GM18505 (cell line): ENCODE data around the gene KRTAP10-4.
"Not testable (repeated sequence)": the region's sequence is repeated elsewhere in the genome, so short reads cannot be mapped to it uniquely, and the experiment has no call there.

Experiments
- ATAC-seq: cut with Tn5 transposase; IDR thresholded peaks from one replicate; pipeline ENCODE4 v1.9.1; 2021; ENCODE audit not compliant: unreplicated experiment
- POLR2A ChIP-seq: IDR thresholded peaks from 4 replicates; pipeline ENCODE4 v1.6.1; 2011; ENCODE audit warnings: borderline replicate concordance; ENCODE audit not compliant: insufficient read depth, insufficient read length; ENCODE audit errors: extremely low read depth

Gene KRTAP10-4

GRCh38 chr21:44573630-44574456 lies at the start of gene KRTAP10-4:
Gene KRTAP10-4 (plus strand): TSS chr21:44573729. CDS start chr21:44573759, 30 bp downstream.
- not testable (repeated sequence) for ATAC-seq

GRCh38 chr21:44524414-44525371 lies 48.8 kb upstream of the KRTAP10-4 start:
- ATAC-seq = no peak
- TF ChIP-seq POLR2A = no peak

DNA sequence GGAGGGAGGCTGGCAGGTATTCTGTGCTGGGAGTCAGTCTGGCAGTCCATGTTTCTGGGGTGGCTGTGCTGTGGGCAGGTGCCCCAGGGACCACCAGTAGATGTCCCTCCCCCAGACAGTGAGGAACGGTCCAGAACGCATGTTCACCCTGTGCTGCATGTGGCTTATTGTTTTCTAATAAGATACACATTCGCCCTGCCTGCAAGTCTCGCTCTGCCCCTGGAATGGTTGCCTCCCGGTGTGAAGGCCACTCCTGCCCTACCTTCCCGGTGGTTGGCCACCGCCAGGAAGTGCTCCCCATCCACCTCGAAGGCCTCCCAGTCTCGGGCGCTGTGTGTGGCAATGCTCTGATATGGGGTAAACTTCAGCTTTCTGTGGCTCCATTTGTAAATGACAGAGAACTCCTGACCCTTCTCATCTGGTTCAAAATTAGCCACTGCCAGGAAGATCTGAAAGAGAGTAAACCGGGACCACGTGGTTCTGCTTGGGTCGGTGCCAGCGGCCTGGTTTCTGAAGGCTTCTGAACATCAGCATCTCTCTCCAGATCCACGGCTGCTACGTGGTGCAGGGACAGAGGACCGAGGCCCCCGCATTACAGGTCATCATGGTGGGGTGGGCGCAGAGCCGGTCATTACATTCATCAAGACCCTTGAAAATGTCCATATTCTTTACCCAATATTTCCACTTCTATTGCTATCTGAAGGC lies 48.0 kb upstream of the KRTAP10-4 start:
- no peak for ATAC-seq
- no peak for TF ChIP-seq POLR2A

GRCh38 chr21:44526096-44526997 lies 47.2 kb upstream of the KRTAP10-4 start:
- TF ChIP-seq POLR2A = no peak
- no peak for ATAC-seq

- ATAC-seq = no peak
- TF ChIP-seq POLR2A = no peak
Observed at GRCh38 chr21:44527156-44527982, 46.2 kb upstream of the KRTAP10-4 start.

DNA sequence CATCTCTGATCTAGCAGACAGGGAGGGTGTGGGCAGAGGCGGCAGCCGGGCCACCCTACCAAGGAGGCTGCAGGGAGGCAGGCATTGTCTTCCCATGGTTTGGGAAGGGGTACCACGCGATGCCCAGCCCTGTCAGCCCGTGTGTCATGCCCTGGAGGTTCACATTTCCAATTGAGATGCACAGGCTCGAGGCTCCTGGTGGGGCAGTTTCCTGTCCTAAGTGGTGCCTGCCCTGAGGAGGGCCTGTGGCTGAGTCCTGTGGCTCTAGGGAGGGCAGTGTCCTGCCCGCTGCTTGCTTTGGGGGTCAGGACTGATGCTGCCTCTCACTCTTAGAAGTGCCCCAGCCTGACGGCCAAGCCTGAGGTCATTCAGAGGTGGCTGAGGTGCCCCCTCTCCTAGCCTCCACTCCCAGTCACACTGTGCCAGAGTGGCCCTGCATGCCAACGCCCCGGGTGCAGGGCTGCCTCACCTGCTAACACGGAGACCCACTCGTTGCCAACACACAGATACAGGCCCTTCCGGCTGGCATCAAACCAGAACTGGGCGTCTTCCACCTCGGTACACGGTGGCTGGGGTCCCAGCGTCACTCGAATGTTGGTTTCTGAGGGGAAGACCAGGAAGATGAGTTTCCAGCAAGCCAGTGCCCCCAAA lies 45.4 kb upstream of the KRTAP10-4 start:
- ATAC-seq = no peak
- TF ChIP-seq POLR2A = no peak

DNA sequence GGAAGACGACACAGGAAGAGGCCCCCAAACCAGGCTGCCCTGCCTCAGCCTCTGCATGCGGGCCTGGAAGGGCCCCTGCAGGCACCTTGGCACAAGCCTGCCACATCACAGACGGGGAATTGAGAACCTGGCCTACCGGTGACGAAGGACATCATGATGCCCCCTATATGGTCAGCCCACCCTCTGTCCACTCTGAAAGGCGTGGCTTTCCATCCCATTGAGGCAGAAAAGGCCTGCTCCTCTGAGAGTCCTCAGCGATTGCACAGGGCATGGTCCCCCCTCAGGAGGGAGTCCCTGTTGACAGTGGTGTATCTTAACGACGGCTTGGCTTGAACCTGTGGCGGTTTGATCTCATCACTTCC lies 44.9 kb upstream of the KRTAP10-4 start:
- no peak for ATAC-seq

GRCh38 chr21:44529011-44529421 lies 44.5 kb upstream of the KRTAP10-4 start:
- no peak for ATAC-seq
- no peak for TF ChIP-seq POLR2A

More for the DNA sequence above, 44.9 kb upstream of the KRTAP10-4 start:
- TF ChIP-seq POLR2A = no peak

DNA sequence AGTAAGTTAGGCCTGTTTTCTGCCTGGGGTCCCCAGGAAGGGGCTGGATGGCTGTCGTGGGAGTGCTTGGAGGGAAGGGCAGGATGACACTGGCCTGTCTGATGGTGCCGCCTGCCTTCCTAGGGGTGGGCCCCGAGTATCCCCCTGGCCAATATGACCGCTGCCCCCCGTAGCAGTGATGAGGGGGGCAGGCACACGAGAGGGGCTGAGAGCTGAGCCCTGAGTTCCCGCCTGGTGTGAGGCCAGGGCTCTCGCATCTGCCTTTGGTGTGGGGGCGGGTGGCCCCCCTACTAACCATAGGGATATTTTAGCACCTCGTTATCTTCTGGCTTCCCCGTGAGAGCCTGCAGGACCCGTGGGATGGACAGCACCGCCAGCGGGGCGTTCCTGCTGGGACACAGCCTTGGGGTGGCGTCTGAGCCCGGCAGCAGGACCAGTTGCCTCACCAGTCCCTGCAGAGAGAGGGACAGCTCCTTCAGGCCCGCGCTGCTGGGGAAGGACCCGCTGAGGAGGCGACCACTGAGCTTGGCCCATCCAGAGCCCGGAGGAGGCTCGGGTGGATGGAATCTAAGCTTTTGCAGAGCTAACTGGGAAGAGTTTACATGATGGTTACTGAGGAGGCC lies 43.9 kb upstream of the KRTAP10-4 start:
- no peak for ATAC-seq
- no peak for TF ChIP-seq POLR2A

DNA sequence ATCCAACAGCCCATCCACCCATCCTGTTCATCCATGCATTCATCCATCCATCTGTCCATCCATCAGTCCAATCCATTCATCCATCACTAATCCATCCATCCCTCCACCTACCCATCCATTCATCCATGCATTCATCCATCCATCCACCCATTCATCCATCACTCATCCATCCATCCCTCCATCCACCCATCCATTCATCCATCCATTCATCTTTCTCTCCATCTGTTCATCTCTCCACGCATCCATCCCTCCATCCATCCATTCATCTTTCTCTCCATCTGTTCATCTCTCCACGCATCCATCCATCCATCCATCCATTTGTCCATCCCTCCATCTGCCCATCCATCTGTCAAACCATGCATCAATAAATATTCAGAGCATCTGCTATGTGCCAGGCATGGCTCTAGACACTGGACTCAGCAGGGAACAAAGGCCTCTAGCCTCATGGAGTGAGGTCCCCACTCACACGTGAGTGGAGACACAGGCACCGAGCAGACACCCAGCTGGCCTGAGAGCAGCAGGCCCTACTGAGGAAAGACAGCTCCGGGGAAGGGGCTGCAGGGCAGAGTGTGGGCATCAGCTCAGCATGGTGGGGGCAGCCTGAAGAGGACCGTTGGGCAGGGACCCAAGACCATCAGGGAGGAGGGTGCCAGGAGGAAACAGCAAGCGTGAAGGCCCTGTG lies 43.2 kb upstream of the KRTAP10-4 start:
- TF ChIP-seq POLR2A = no peak
- no peak for ATAC-seq
